GM12878 (cell line): Measurements from ENCODE around the gene TRIAP1.

Source experiments
- CEBPB ChIP-seq, 2 experiments: fragments of 150-350 bp in 1 of 2; IDR thresholded peaks; 2 replicates each; pipeline ENCODE4 v1.6.1; 2012 to 2014; ENCODE audit warnings: low read depth in 2 of 2, low read length in 2 of 2, borderline replicate concordance in 1 of 2, inconsistent platforms in 1 of 2
- FOXM1 ChIP-seq: IDR thresholded peaks from 2 replicates; pipeline ENCODE4 v1.6.1; 2012; ENCODE audit warnings: low read depth, mild to moderate bottlenecking, inconsistent platforms, low read length, moderate library complexity
- POLR2A ChIP-seq: IDR thresholded peaks from 2 replicates; pipeline ENCODE4 v1.6.1; 2011; ENCODE audit warnings: low read depth, mild to moderate bottlenecking, low read length
- POLR2AphosphoS5 ChIP-seq: IDR thresholded peaks from 2 replicates; pipeline ENCODE4 v1.6.1; 2011; ENCODE audit warnings: mild to moderate bottlenecking, low read length, inconsistent platforms
- RB1 ChIP-seq: fragments of 450-650 bp; formaldehyde crosslinking; IDR thresholded peaks from 2 replicates; pipeline ENCODE4 v1.6.1; 2017; ENCODE audit warnings: mild to moderate bottlenecking, borderline replicate concordance
- SPI1 ChIP-seq: IDR thresholded peaks from 2 replicates; pipeline ENCODE4 v1.6.1; 2011; ENCODE audit warnings: low read depth, mild to moderate bottlenecking, low read length, moderate library complexity, borderline replicate concordance; ENCODE audit not compliant: insufficient read depth
- SREBF2 ChIP-seq: IDR thresholded peaks from 2 replicates; pipeline ENCODE4 v1.6.1; 2012; ENCODE audit warnings: mild to moderate bottlenecking, low read length
- TF ChIP-seq, protein P1 (sequence below): IDR thresholded peaks from 2 replicates; pipeline ENCODE4 v1.6.1; 2011; ENCODE audit warnings: low read depth, low read length, improper control_type of control experiment, borderline replicate concordance
- TF ChIP-seq, protein P2 (sequence below), 3 experiments: IDR thresholded peaks in 2 of 3; conservative IDR thresholded peaks in 1 of 3; 2 replicates each; pipeline ENCODE4 v1.5.1; 2011; ENCODE audit warnings: low read depth in 3 of 3, low read length in 3 of 3, mild to moderate bottlenecking in 3 of 3, control low read depth in 2 of 3, moderate library complexity in 2 of 3, inconsistent platforms in 1 of 3, mixed read lengths in 1 of 3; ENCODE audit not compliant: control insufficient read depth in 2 of 3, insufficient read depth in 1 of 3; ENCODE audit errors: extremely low read depth in 1 of 3
- TF ChIP-seq, protein P3 (sequence below): IDR thresholded peaks from 2 replicates; pipeline ENCODE4 v1.6.1; 2012; ENCODE audit warnings: low read depth, low read length, improper control_type of control experiment

DNA sequence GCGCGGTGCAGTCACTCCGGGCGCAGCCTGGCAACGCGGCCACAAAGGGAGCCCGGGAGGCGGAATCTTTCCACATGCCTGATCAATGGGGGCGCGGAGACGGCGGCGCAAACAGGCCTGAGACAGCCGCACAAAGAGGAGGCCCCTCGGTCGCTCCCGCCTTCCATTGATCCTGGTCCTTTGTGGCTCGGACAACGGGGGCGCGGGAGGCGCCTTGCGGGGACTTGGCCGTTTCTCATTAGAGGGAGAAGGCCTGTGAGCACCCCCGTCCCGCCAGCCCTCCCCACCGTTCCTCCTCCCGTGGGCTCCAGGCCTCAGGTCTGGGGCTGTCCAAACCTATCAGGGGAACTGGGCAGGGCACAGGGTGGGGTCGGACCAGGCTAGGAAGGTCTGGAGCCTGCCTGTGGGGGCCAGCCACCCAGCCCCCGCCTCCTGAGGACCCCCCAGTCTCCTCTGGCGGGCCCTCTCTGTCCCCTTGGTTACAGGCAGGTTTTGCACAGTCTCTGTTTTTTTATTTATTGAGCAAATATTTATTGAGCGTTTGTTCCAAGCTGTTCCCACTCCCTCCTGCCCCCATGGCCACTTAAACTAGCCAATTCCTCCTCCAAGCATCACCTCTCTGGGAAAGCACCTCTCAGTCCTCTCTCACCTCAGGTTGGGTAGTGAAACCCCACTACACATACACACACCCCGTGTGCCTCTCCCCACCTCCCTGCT, 48.2 kb downstream of the TRIAP1 start:
- TF ChIP-seq RB1 (no peak), FOXM1 (no peak), SREBF2 (no peak), SPI1 (no peak), CEBPB (IDR thresholded peaks at IDR 0.05; ENCODE audit: borderline replicate concordance in 1 of 2, low read depth in 2 of 2, low read length in 2 of 2) (no peak), POLR2A (no peak), POLR2AphosphoS5 (no peak)
- TF ChIP-seq, protein P1, sequence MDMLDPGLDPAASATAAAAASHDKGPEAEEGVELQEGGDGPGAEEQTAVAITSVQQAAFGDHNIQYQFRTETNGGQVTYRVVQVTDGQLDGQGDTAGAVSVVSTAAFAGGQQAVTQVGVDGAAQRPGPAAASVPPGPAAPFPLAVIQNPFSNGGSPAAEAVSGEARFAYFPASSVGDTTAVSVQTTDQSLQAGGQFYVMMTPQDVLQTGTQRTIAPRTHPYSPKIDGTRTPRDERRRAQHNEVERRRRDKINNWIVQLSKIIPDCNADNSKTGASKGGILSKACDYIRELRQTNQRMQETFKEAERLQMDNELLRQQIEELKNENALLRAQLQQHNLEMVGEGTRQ, result no peak
- TF ChIP-seq, protein P2, sequence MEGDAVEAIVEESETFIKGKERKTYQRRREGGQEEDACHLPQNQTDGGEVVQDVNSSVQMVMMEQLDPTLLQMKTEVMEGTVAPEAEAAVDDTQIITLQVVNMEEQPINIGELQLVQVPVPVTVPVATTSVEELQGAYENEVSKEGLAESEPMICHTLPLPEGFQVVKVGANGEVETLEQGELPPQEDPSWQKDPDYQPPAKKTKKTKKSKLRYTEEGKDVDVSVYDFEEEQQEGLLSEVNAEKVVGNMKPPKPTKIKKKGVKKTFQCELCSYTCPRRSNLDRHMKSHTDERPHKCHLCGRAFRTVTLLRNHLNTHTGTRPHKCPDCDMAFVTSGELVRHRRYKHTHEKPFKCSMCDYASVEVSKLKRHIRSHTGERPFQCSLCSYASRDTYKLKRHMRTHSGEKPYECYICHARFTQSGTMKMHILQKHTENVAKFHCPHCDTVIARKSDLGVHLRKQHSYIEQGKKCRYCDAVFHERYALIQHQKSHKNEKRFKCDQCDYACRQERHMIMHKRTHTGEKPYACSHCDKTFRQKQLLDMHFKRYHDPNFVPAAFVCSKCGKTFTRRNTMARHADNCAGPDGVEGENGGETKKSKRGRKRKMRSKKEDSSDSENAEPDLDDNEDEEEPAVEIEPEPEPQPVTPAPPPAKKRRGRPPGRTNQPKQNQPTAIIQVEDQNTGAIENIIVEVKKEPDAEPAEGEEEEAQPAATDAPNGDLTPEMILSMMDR (IDR thresholded peaks at IDR 0.05 in 2 of 3, conservative IDR thresholded peaks at IDR 0.05 in 1 of 3; ENCODE audit: control insufficient read depth in 2 of 3, extremely low read depth in 1 of 3, insufficient read depth in 1 of 3, low read depth in 3 of 3, low read length in 3 of 3), result no peak
- TF ChIP-seq, protein P3, sequence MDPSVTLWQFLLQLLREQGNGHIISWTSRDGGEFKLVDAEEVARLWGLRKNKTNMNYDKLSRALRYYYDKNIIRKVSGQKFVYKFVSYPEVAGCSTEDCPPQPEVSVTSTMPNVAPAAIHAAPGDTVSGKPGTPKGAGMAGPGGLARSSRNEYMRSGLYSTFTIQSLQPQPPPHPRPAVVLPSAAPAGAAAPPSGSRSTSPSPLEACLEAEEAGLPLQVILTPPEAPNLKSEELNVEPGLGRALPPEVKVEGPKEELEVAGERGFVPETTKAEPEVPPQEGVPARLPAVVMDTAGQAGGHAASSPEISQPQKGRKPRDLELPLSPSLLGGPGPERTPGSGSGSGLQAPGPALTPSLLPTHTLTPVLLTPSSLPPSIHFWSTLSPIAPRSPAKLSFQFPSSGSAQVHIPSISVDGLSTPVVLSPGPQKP, result no peak
